Nephron (organoid): ENCODE measurements around the gene POP7.
"Not testable (repeated sequence)": the region's sequence is repeated elsewhere in the genome, so short reads cannot be mapped to it uniquely, and the experiment has no call there.

Experiments used
- H3K27ac Mint-ChIP-seq, 3 experiments: 2 replicates each; pipeline ENCODE4 v1.8.0; 2020; ENCODE audit warnings: mixed read lengths in 3 of 3, mild to moderate bottlenecking in 2 of 3, moderate library complexity in 1 of 3
- H3K27me3 Mint-ChIP-seq: 2 replicates; pipeline ENCODE4 v1.8.0; 2021; ENCODE audit warnings: low read depth, mild to moderate bottlenecking, moderate library complexity, mixed read lengths
- H3K36me3 Mint-ChIP-seq: 2 replicates; pipeline ENCODE4 v1.8.0; 2020; ENCODE audit warnings: low read depth, mixed read lengths
- H3K4me1 Mint-ChIP-seq: 2 replicates; pipeline ENCODE4 v1.8.0; 2020; ENCODE audit warnings: mixed read lengths
- H3K4me3 Mint-ChIP-seq, 3 experiments: 2 replicates each; pipeline ENCODE4 v1.8.0; 2020; ENCODE audit warnings: mild to moderate bottlenecking in 3 of 3, mixed read lengths in 3 of 3, moderate library complexity in 2 of 3
- H3K9me3 Mint-ChIP-seq: 2 replicates; pipeline ENCODE4 v1.8.0; 2020; ENCODE audit warnings: mixed read lengths
- CTCF ChIP-seq, 3 experiments: fragments of 200-600 bp; sonication (generic); IDR thresholded peaks; one replicate each; pipeline ENCODE4 v1.5.0; 2021; ENCODE audit warnings: antibody characterized with exemption in 3 of 3; ENCODE audit not compliant: unreplicated experiment in 3 of 3

Gene POP7

GRCh38 chr7:100710452-100710851, 4.5 kb downstream of the POP7 start:
- Mint-ChIP-seq H3K27me3 (no peaks in the 10 kb centered on the region), H3K4me1 (peaks cover 7% of the 10 kb centered on the region), H3K4me3 (no peak overlapping the region), H3K9me3 (no peaks in the 10 kb centered on the region), H3K36me3 (no peaks in the 10 kb centered on the region), H3K27ac (no peak overlapping the region)
- no peak for TF ChIP-seq CTCF (IDR thresholded peaks at IDR 0.05; ENCODE audit: unreplicated experiment in 3 of 3)

GRCh38 chr7:100711369-100711768, 5.4 kb downstream of the POP7 start:
- H3K27ac Mint-ChIP-seq: no peak overlapping the region
- H3K4me3 Mint-ChIP-seq: peak overlapping the region in 1 of 3 experiments; percentile 41
- no peaks in the 10 kb centered on the region for H3K9me3 Mint-ChIP-seq
- no peaks in the 10 kb centered on the region for H3K36me3 Mint-ChIP-seq
- TF ChIP-seq CTCF (IDR thresholded peaks at IDR 0.05; ENCODE audit: unreplicated experiment in 3 of 3): no peak
- H3K27me3 Mint-ChIP-seq: peaks cover under 1% of the 10 kb centered on the region
- peaks cover 7% of the 10 kb centered on the region for H3K4me1 Mint-ChIP-seq

GRCh38 chr7:100714725-100715124, 8.8 kb downstream of the POP7 start:
- Mint-ChIP-seq H3K4me1 (no peaks in the 10 kb centered on the region), H3K4me3 (no peak overlapping the region), H3K27ac (no peak overlapping the region), H3K36me3 (peaks cover 5% of the 10 kb centered on the region), H3K27me3 (peaks cover 27% of the 10 kb centered on the region), H3K9me3 (peaks cover 15% of the 10 kb centered on the region)
- no peak for TF ChIP-seq CTCF (IDR thresholded peaks at IDR 0.05; ENCODE audit: unreplicated experiment in 3 of 3)

- H3K36me3 Mint-ChIP-seq, H3K4me1 Mint-ChIP-seq, H3K27ac Mint-ChIP-seq, H3K4me3 Mint-ChIP-seq: not testable (repeated sequence)
- Mint-ChIP-seq H3K27me3 (peaks cover 48% of the 10 kb centered on the region), H3K9me3 (peaks cover 15% of the 10 kb centered on the region)
These were observed 11.2 kb downstream of the POP7 start for GRCh38 chr7:100717073-100717472.

GRCh38 chr7:100719523-100720278, 13.8 kb downstream of the POP7 start:
- peaks cover 5% of the 10 kb centered on the region for H3K36me3 Mint-ChIP-seq
- no peak overlapping the region for H3K27ac Mint-ChIP-seq
- peaks cover 73% of the 10 kb centered on the region for H3K27me3 Mint-ChIP-seq
- no peak for TF ChIP-seq CTCF (IDR thresholded peaks at IDR 0.05; ENCODE audit: unreplicated experiment in 3 of 3)
- peak overlapping the region in 2 of 3 experiments; percentile 23 to 50 for H3K4me3 Mint-ChIP-seq
- no peaks in the 10 kb centered on the region for H3K4me1 Mint-ChIP-seq
- peaks cover 15% of the 10 kb centered on the region for H3K9me3 Mint-ChIP-seq

GRCh38 chr7:100720279-100720670, 14.4 kb downstream of the POP7 start, which contains the start of gene EPO:
EPO (plus strand) TSS chr7:100720468; CDS start chr7:100720981, 513 bp downstream.
- H3K27ac Mint-ChIP-seq: no peak within 1 kb of the TSS
- H3K27me3 Mint-ChIP-seq: peaks cover 78% of the 10 kb centered on the region
- peak within 1 kb of the TSS in 2 of 3 experiments; percentile 23 to 50 for H3K4me3 Mint-ChIP-seq
- H3K9me3 Mint-ChIP-seq: peaks cover 15% of the 10 kb centered on the region
- no peak for TF ChIP-seq CTCF (IDR thresholded peaks at IDR 0.05; ENCODE audit: unreplicated experiment in 3 of 3)
- peaks cover 5% of the 10 kb centered on the region for H3K36me3 Mint-ChIP-seq
- H3K4me1 Mint-ChIP-seq: no peaks in the 10 kb centered on the region
